Hematopoietic multipotent progenitor cell treated with erythropoietin and hydrocortisone succinate and interleukin-3 and kit ligand, for 6 days (in vitro differentiated cells): Measurements from ENCODE around the gene ZC3H8.
A peak's percentile ranks its signal among the peaks of the same experiment; 100 is the strongest.

Source experiments
- DNase-seq: peaks from one replicate; pipeline ENCODE4 v3.0.0-alpha.2; 2015

Gene ZC3H8

DNA sequence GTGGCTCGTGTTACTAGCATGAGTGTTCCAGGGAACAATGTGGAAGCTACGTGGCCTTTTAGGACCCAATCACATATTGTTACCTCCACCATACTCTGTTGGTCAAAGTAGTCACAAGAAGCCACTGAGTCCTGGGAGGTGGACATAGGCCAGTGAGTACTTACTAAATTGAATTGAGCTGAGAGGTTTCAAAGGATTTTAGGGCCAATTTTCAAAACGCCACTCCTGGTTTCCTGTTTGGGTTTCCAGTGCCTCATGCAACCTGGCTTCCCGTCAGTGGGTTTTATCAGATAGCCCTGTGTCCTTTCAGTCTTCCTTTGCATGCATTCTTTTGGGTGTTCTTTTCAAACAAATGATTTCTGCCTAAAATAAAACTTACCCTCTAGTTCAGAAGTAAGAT is 60.4 kb downstream of the ZC3H8 start:
- no peak for DNase-seq

DNA sequence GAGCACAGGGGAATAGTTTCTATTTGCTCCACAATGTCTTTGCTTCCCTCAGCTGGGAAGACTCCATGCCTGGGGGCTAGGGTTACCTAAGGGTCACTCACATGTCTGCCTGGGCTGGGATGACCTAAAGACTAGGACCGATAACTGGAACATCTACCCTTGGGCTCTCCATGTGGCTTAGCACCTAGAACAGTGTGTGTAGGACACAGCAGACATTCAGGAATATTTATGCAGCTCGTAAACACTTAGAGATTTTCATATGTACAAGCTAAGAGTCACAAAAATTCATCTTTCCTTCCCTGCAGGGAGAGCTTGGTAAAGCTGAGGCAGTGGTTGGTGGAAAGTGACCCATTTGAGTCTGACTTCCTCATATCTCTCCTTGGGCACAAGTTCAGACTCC is 60.8 kb downstream of the ZC3H8 start:
- DNase-seq, result no peak

DNA sequence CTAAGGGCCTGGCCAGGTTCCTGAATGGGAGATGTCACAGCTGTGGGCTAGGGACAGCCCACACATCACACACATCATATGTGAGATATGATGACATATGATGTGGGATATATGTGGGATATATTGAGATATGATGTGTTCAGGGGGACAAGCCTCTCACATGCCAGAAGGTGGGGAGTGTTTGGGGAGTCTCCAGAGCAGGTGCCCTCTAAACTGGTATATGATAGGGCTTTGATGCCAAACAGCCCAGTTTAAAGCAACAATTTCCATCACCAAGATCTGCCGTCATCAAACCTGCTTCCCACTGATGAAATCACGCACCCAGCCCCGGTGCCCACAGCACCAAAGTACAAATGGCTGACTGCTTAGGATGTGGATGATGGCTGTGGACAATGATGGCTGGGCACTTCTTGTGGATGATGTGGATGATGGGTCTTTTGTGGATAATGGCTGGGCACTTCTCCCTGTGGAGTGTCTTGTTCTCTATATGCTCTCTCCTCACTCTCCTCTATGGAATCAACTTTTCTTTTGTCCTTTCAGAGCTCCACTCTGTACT is 65.8 kb downstream of the ZC3H8 start:
- DNase-seq, result no peak

- peak; percentile 79 for DNase-seq
Observed at GRCh38 chr2:112187805-112188596, 66.8 kb downstream of the ZC3H8 start.

DNA sequence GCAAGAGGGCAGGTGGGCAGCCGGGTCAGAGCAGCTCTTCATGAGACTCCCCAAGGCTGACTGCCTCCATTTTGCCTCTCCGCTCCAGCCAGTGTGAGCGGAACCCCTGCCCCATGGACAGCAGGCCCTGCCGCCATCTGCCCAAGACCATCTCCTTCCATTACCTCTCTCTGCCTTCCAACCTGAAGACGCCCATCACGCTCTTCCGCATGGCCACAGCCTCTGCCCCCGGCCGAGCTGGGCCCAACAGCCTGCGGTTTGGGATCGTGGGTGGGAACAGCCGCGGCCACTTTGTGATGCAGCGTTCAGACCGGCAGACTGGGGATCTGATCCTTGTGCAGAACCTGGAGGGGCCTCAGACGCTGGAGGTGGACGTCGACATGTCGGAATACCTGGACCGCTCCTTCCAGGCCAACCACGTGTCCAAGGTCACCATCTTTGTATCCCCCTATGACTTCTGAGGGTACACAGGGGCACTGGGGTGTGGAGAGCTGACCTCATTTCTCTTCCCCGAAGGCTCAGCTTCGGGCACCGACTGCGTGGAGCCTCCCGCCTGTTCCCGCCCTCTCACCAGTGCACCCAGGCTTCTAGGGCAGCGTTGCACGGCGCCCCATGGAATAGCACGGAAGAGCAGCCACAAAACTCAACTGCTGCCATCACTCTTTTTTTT is 67.7 kb downstream of the ZC3H8 start:
- DNase-seq, result no peak

DNA sequence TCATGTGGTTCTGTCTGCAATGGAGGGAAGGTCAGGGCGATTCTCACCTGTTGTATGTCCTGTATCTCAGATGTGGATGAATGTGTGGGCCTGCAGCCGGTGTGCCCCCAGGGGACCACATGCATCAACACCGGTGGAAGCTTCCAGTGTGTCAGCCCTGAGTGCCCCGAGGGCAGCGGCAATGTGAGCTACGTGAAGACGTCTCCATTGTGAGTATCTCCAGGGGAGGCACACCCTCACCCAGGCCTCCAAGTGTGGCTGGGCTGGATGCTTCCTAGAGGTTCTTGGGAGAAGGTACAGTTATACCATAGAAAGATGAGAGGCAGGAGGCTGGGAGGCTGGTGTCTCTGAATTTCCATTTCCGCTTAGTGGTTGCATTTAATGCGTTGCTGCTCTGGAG is 69.7 kb downstream of the ZC3H8 start:
- DNase-seq, result no peak

DNA sequence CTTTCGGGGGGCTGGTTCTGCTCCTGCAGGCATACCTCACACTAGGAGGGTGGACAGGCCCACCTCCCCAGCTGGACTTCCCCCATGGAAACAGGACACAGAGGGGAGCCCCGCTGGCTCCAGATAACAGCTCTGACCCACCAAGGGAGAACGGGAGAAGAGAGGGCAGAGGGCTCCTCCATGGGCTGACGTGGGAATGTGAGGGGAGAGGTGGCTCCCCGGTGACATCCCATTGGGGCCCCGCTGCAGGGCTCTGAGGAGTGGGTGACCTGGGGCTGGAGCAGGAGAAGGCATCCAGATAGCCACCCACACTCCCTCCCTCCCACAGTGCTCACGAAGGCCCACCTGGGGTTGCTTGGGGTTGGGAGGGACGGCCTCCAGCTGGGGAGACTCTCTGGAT is 70.7 kb downstream of the ZC3H8 start:
- no peak for DNase-seq

DNA sequence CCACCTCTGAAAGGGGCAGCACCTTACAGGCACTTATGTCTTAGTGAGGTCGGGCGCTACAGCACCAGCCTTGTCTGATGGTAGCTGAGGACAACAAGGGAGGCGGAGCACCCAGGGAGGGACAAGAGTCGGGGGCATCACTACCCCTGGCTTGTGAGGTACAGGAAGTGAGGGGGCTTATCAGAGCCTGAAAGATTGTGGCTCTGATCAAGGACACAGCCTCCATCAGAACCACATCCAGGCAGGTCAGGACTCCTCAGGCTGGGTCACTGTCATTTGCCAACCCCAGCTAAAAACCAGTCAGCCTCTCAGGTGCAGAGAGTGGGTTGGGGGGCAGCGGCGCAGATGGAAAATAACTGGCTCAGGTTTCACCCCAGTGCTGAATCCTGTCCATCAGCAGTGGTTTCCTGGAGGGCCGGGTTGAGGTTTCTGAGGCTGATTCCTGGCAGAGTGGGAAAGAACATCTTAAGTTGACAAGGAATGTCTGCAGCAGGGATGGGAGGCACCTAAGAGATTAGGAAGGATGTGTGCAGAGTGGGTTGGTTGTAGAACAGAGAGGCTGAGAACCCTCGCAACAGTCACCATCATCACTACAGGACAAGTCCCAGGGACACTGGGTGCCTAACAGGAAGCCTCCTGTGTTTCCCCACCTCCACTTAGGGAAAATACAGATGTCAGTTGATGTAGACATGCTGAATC is 71.4 kb downstream of the ZC3H8 start:
- DNase-seq, result no peak

GRCh38 chr2:112182581-112183034 is 72.2 kb downstream of the ZC3H8 start:
- no peak for DNase-seq

DNA sequence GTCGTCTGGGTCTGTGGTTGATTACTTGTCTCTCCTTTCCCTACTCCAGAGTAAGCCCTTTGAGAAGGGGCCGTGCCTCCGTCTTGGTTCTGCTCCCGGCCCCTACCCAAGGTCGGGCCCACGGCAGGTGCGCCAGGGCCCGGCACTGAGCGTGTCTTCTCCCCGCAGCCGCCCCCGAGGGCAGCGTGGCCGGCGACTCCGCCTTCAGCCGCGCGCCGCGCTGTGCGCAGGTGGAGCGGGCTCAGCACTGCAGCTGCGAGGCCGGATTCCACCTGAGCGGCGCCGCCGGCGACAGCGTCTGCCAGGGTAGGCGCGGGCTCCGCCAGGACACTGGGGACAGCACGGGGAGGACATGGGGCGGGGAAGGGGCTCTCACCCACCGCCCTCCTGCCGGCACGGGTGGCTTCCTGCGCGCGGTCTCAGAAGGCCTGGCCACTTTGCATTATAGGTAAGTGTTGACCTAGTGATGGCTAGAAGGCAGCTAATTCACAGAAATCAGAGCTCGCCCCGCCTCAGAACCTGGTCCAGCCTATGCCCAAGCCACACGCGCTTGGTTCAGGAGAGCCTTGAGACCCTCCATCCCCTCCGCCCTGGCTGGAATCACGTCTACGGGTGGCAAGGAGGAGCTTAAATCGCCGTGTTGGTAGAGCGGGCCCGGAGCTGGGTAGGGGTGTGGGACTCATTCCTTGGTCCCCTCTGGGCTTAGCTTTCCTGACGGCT is 73.1 kb downstream of the ZC3H8 start:
- no peak for DNase-seq

DNA sequence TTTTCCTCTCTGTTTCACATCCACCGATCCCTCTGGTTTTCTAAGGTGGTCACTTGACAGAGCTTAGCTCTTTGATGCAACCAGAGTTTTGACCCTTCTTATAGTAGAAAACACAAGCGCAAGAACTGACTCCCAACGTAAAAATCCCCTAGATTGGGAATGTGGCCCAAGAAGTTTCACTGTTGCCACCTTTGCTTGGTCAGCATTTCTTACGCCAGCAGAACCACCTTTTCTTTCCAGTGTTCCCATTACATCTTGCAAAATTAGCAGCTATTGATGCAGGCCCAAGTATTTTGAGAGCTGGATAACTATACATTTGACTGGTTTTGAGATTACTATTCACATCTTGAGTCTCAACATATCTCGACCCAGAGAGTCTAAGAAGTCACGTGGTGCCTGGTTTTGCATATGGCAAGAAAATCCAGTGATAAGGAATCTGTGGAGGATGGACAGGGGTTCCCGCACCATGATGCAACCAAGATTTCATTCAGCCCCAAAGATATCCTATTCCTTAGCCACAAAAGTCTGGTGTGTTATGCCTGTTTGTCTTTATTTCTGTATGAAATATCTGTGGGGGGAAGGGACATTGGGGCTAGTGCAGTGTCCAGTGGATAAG is 78.8 kb downstream of the ZC3H8 start:
- no peak for DNase-seq

GRCh38 chr2:112175333-112175732 is 79.5 kb downstream of the ZC3H8 start:
- no peak for DNase-seq

DNA sequence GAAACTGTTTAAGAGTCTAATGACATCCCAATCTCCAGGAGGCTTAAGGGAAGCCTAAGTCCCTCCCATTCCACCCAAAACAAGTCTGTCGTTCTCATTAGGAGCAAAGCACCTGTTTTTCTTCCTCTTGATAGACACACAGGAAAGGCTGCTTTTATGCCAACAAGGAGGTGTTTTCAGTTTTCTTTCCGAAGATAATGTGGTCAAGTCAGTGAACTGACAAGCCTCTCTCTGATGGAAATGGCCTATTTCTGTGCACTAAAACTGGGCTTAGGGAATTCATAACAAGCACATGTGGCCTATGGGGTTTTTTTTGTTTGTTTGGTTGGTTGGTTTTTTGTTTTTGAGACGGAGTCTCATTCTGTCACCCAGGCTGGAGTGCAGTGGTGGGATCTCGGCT is 80.5 kb downstream of the ZC3H8 start:
- no peak for DNase-seq

DNA sequence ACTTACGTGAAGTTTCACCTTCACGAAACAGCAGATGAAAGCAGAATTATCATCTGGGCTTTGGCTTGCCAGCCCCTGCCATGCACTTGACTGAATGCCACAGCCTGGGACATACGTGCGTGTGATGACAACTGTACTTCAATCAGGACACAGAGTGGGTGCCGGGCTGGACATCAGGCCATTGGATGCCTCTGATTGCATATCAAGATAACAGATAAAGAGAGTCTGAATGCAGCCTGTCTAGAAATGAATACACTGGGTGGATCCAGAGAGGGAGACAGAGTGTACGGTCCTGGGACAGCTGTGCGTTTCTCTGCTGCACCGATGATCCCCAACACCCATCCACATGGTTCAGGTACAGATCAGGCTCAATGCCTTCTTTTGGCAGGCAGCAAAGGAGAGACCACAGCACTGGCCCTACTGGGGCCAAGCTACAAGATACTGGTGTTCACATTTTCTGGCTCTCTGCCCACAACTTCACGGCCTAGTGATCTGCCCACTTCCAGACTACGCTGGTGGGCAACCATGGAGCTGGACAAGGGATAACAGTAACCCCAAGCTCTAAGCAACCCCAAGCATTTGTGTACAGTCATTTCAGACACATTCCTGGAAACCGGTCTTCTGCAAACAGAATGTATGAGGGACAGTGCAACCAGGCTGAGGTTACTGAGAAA is 81.1 kb downstream of the ZC3H8 start:
- no peak for DNase-seq

GRCh38 chr2:112170495-112170894 is 84.3 kb downstream of the ZC3H8 start:
- no peak for DNase-seq

GRCh38 chr2:112168422-112169124 is 86.3 kb downstream of the ZC3H8 start:
- DNase-seq, result peak; percentile 63

- DNase-seq, result no peak
Observed at GRCh38 chr2:112166806-112167499, 87.9 kb downstream of the ZC3H8 start.

GRCh38 chr2:112165296-112165695 is 89.5 kb downstream of the ZC3H8 start:
- no peak for DNase-seq

- no peak for DNase-seq
Observed at GRCh38 chr2:112164876-112165275, 90.0 kb downstream of the ZC3H8 start.

GRCh38 chr2:112163541-112163981 is 91.3 kb downstream of the ZC3H8 start:
- DNase-seq, result no peak
